DOHH2 (cell line): ENCODE data around the gene STATH.

ENCODE experiments used
- H3F3A ChIP-seq: fragments of 200-600 bp; sonication (generic), shearing (Covaris generic); 2 replicates; pipeline ENCODE4 v1.6.0; 2016; ENCODE audit warnings: antibody characterized with exemption, mild to moderate bottlenecking; ENCODE audit not compliant: control insufficient read depth, insufficient read depth
- H3K27ac ChIP-seq: fragments of 200-600 bp; sonication (generic); 2 replicates; pipeline ENCODE4 v1.5.1; 2014; ENCODE audit warnings: low read depth, mild to moderate bottlenecking, low read length, moderate library complexity
- H3K27me3 ChIP-seq: fragments of 200-600 bp; sonication (generic); 2 replicates; pipeline ENCODE4 v1.6.1; 2014; ENCODE audit warnings: mild to moderate bottlenecking, low read length, mixed read lengths; ENCODE audit not compliant: control insufficient read depth
- H3K36me3 ChIP-seq: fragments of 200-600 bp; sonication (generic); 2 replicates; pipeline ENCODE4 v1.6.1; 2014; ENCODE audit warnings: mild to moderate bottlenecking, low read length, moderate library complexity, mixed read lengths; ENCODE audit not compliant: control insufficient read depth
- H3K4me1 ChIP-seq: fragments of 200-600 bp; sonication (generic); 2 replicates; pipeline ENCODE4 v1.6.1; 2014; ENCODE audit warnings: mild to moderate bottlenecking, low read length, mixed read lengths; ENCODE audit not compliant: control insufficient read depth
- H3K4me2 ChIP-seq: fragments of 200-600 bp; sonication (generic); 2 replicates; pipeline ENCODE4 v1.6.0; 2014; ENCODE audit warnings: mild to moderate bottlenecking, low read length, moderate library complexity
- H3K4me3 ChIP-seq: fragments of 200-600 bp; sonication (generic); 2 replicates; pipeline ENCODE4 v1.5.1; 2014; ENCODE audit warnings: mild to moderate bottlenecking, low read length, mixed read lengths
- H3K79me2 ChIP-seq: fragments of 200-600 bp; sonication (generic); 2 replicates; pipeline ENCODE4 v1.6.1; 2014; ENCODE audit warnings: mild to moderate bottlenecking, low read length, mixed read lengths; ENCODE audit not compliant: control insufficient read depth
- H3K9me2 ChIP-seq: fragments of 200-600 bp; sonication (generic); replicated peaks from 2 replicates; pipeline ENCODE4 v1.6.1; 2014; ENCODE audit warnings: mild to moderate bottlenecking, low read length, mixed read lengths; ENCODE audit not compliant: control insufficient read depth
- H3K9me3 ChIP-seq: fragments of 200-600 bp; sonication (generic); 2 replicates; pipeline ENCODE4 v1.6.1; 2014; ENCODE audit warnings: antibody characterized with exemption, low read length, mixed read lengths; ENCODE audit not compliant: control insufficient read depth, insufficient read depth
- H4K20me1 ChIP-seq: fragments of 200-600 bp; sonication (generic); 2 replicates; pipeline ENCODE4 v1.6.0; 2014; ENCODE audit warnings: low read depth, mild to moderate bottlenecking, antibody characterized with exemption, low read length, moderate library complexity; ENCODE audit not compliant: control insufficient read depth, insufficient read depth
- CTCF ChIP-seq: fragments of 200-600 bp; sonication (generic); IDR thresholded peaks from one replicate; pipeline ENCODE4 v1.5.1; 2014; ENCODE audit warnings: antibody characterized with exemption, mild to moderate bottlenecking, low read depth, low read length; ENCODE audit not compliant: poor library complexity, severe bottlenecking
- EZH2phosphoT487 ChIP-seq: fragments of 200-600 bp; sonication (generic); IDR thresholded peaks from 2 replicates; pipeline ENCODE4 v1.6.1; 2017; ENCODE audit warnings: borderline replicate concordance, mild to moderate bottlenecking, antibody characterized with exemption, low read length, moderate library complexity, mixed read lengths

The STATH gene

GRCh38 chr4:69977582-69977981 lies 18.2 kb upstream of the STATH start:
- Histone ChIP-seq H3K79me2 (no peaks in the 10 kb centered on the region), H3K4me2 (no peak overlapping the region), H3K27ac (no peak overlapping the region), H3F3A (no peaks in the 10 kb centered on the region), H3K4me1 (no peaks in the 10 kb centered on the region), H3K4me3 (no peak overlapping the region), H3K9me2 (no peaks in the 10 kb centered on the region), H3K36me3 (no peaks in the 10 kb centered on the region), H3K27me3 (no peaks in the 10 kb centered on the region), H3K9me3 (no peaks in the 10 kb centered on the region), H4K20me1 (no peaks in the 10 kb centered on the region)
- no peak for TF ChIP-seq EZH2phosphoT487
- no peak for TF ChIP-seq CTCF

GRCh38 chr4:69984030-69984443 lies 11.7 kb upstream of the STATH start:
- Histone ChIP-seq H3K4me2 (no peak overlapping the region), H4K20me1 (no peaks in the 10 kb centered on the region), H3K4me3 (no peak overlapping the region), H3K27me3 (no peaks in the 10 kb centered on the region), H3K79me2 (no peaks in the 10 kb centered on the region), H3K9me3 (no peaks in the 10 kb centered on the region), H3K4me1 (no peaks in the 10 kb centered on the region), H3K36me3 (no peaks in the 10 kb centered on the region), H3F3A (no peaks in the 10 kb centered on the region), H3K9me2 (no peaks in the 10 kb centered on the region), H3K27ac (no peak overlapping the region)
- TF ChIP-seq EZH2phosphoT487 = no peak
- no peak for TF ChIP-seq CTCF

- H3K4me2 ChIP-seq = no peak overlapping the region
- no peaks in the 10 kb centered on the region for H3K36me3 ChIP-seq
- no peaks in the 10 kb centered on the region for H3K9me2 ChIP-seq
- H3K27ac ChIP-seq = no peak overlapping the region
- H3K27me3 ChIP-seq = no peaks in the 10 kb centered on the region
- no peak for TF ChIP-seq CTCF
- no peak for TF ChIP-seq EZH2phosphoT487
- H3F3A ChIP-seq = no peaks in the 10 kb centered on the region
- no peaks in the 10 kb centered on the region for H3K79me2 ChIP-seq
- H3K9me3 ChIP-seq = no peaks in the 10 kb centered on the region
- H4K20me1 ChIP-seq = no peaks in the 10 kb centered on the region
- no peak overlapping the region for H3K4me3 ChIP-seq
- H3K4me1 ChIP-seq = no peaks in the 10 kb centered on the region
These were observed 9.1 kb upstream of the STATH start for GRCh38 chr4:69986663-69987062.

GRCh38 chr4:69991016-69991415 lies 4.8 kb upstream of the STATH start:
- Histone ChIP-seq H3K27ac (no peak overlapping the region), H4K20me1 (no peaks in the 10 kb centered on the region), H3K9me2 (no peaks in the 10 kb centered on the region), H3K9me3 (no peaks in the 10 kb centered on the region), H3K4me2 (no peak overlapping the region), H3K27me3 (no peaks in the 10 kb centered on the region), H3K79me2 (no peaks in the 10 kb centered on the region), H3K36me3 (no peaks in the 10 kb centered on the region), H3K4me1 (no peaks in the 10 kb centered on the region), H3K4me3 (no peak overlapping the region), H3F3A (no peaks in the 10 kb centered on the region)
- TF ChIP-seq EZH2phosphoT487 (no peak), CTCF (no peak)
